Peyer's patch (tissue), 4 donors: ENCODE results near the gene SREK1IP1.

Experiments used
- CTCF ChIP-seq, 6 experiments: fragments of 450-650 bp in 4 of 6; fragments of 200-600 bp in 2 of 6; sonication (generic) in 1 of 6; IDR thresholded peaks; one replicate each; pipeline ENCODE4 v1.5.1; 2017 to 2019; ENCODE audit warnings: antibody characterized with exemption in 6 of 6, mild to moderate bottlenecking in 3 of 6, moderate library complexity in 1 of 6
- POLR2A ChIP-seq, 2 donors: fragments of 450-650 bp; IDR thresholded peaks; one replicate each; pipeline ENCODE4 v1.5.1; 2017; ENCODE audit warnings: antibody characterized with exemption in 2 of 2, mild to moderate bottlenecking in 2 of 2, moderate library complexity in 2 of 2

GRCh38 chr5:64763948-64764503 lies 4.5 kb downstream of the SREK1IP1 start:
- no peak for TF ChIP-seq CTCF (IDR thresholded peaks at IDR 0.05)
- no peak for TF ChIP-seq POLR2A (IDR thresholded peaks at IDR 0.05)
